NCI-H526 treated with DMSO at 0.1 percent for 48 hours (cell line): ENCODE results near the gene GNAQ.
"Not testable (repeated sequence)": the region's sequence is repeated elsewhere in the genome, so short reads cannot be mapped to it uniquely, and the experiment has no call there.

Source experiments
- DNase-seq: peaks from one replicate; lab custom pipeline; 2025; lab: John Stamatoyannopoulos, UW

The GNAQ gene

GRCh38 chr9:77690723-77691122 lies 340.9 kb downstream of the GNAQ start:
- DNase-seq = not testable (repeated sequence)

- not testable (repeated sequence) for DNase-seq
Measured at GRCh38 chr9:77690119-77690518, 341.5 kb downstream of the GNAQ start.

GRCh38 chr9:77687737-77688136 lies 343.9 kb downstream of the GNAQ start:
- not testable (repeated sequence) for DNase-seq

GRCh38 chr9:77680581-77680980 lies 351.0 kb downstream of the GNAQ start:
- DNase-seq = no peak

- DNase-seq = no peak
Measured at GRCh38 chr9:77679661-77680368, 351.8 kb downstream of the GNAQ start.

GRCh38 chr9:77679088-77679487 lies 352.5 kb downstream of the GNAQ start:
- DNase-seq = no peak

GRCh38 chr9:77677957-77678535 lies 353.6 kb downstream of the GNAQ start:
- DNase-seq = no peak

GRCh38 chr9:77677397-77677796 lies 354.2 kb downstream of the GNAQ start:
- no peak for DNase-seq

GRCh38 chr9:77673941-77674791 lies 357.4 kb downstream of the GNAQ start:
- DNase-seq = no peak

GRCh38 chr9:77672183-77672582 lies 359.4 kb downstream of the GNAQ start:
- DNase-seq = no peak

- no peak for DNase-seq
Measured at GRCh38 chr9:77667151-77667550, 364.5 kb downstream of the GNAQ start.
